SK-N-SH treated with all-trans-retinoic acid at 6 μM for 48 hours (cell line): Measurements from ENCODE around the gene LYST.

Source experiments
- ATAC-seq: fragments of 200-7000 bp; cut with Tn5 transposase; 3 replicates; pipeline ENCODE4 v1.9.1; 2020; ENCODE audit warnings: mild to moderate bottlenecking, moderate library complexity
- ARNTL ChIP-seq: fragments of 450-650 bp; formaldehyde crosslinking; IDR thresholded peaks from 2 replicates; pipeline ENCODE4 v1.5.0; 2020; ENCODE audit warnings: low read depth, mild to moderate bottlenecking, moderate library complexity, borderline replicate concordance
- BACH2 ChIP-seq: fragments of 250-450 bp; sonication (Bioruptor Pico); IDR thresholded peaks from 2 replicates; pipeline ENCODE4 v1.9.0; 2021; ENCODE audit warnings: mild to moderate bottlenecking, borderline replicate concordance
- CREB5 ChIP-seq: fragments of 250-450 bp; sonication (Bioruptor Pico); IDR thresholded peaks from 2 replicates; pipeline ENCODE4 v1.5.1; 2020; ENCODE audit warnings: low read depth, mild to moderate bottlenecking, moderate library complexity
- CSDC2 ChIP-seq: fragments of 250-450 bp; sonication (Bioruptor Pico); IDR thresholded peaks from 2 replicates; pipeline ENCODE4 v1.5.0; 2020; ENCODE audit warnings: mild to moderate bottlenecking, moderate library complexity
- ESRRG ChIP-seq: fragments of 250-450 bp; sonication (Bioruptor Pico); IDR thresholded peaks from 2 replicates; pipeline ENCODE4 v1.6.1; 2021; ENCODE audit warnings: mild to moderate bottlenecking
- GLIS3 ChIP-seq: fragments of 250-450 bp; sonication (Bioruptor Pico); IDR thresholded peaks from 2 replicates; pipeline ENCODE4 v1.5.0; 2020; ENCODE audit warnings: mild to moderate bottlenecking, moderate library complexity
- ISL1 ChIP-seq: fragments of 250-450 bp; sonication (Bioruptor Pico); IDR thresholded peaks from 2 replicates; pipeline ENCODE4 v2.1.2; 2022; ENCODE audit warnings: mild to moderate bottlenecking, moderate library complexity
- OSR1 ChIP-seq: fragments of 250-450 bp; sonication (Bioruptor Pico); IDR thresholded peaks from 2 replicates; pipeline ENCODE4 v1.8.0; 2022; ENCODE audit warnings: moderate library complexity, mild to moderate bottlenecking, inconsistent platforms
- PATZ1 ChIP-seq: fragments of 250-450 bp; sonication (Bioruptor Pico); IDR thresholded peaks from 2 replicates; pipeline ENCODE4 v1.8.0; 2020; ENCODE audit warnings: mild to moderate bottlenecking, moderate library complexity, borderline replicate concordance
- PPARA ChIP-seq: fragments of 250-450 bp; sonication (Bioruptor Pico); IDR thresholded peaks from 2 replicates; pipeline ENCODE4 v1.5.0; 2020; ENCODE audit warnings: mild to moderate bottlenecking, borderline replicate concordance
- RARB ChIP-seq: fragments of 250-450 bp; sonication (Bioruptor Pico); IDR thresholded peaks from 2 replicates; pipeline ENCODE4 v1.8.0; 2021; ENCODE audit warnings: mild to moderate bottlenecking, moderate library complexity
- SNAI2 ChIP-seq: fragments of 250-450 bp; sonication (Bioruptor Pico); IDR thresholded peaks from 2 replicates; pipeline ENCODE4 v1.5.0; 2020; ENCODE audit warnings: mild to moderate bottlenecking, moderate library complexity
- TCF4 ChIP-seq: fragments of 250-450 bp; sonication (Bioruptor Pico); IDR thresholded peaks from 2 replicates; pipeline ENCODE4 v1.8.0; 2021; ENCODE audit warnings: mild to moderate bottlenecking, moderate library complexity, borderline replicate concordance
- TOX ChIP-seq: fragments of 250-450 bp; sonication (Bioruptor Pico); IDR thresholded peaks from 2 replicates; pipeline ENCODE4 v1.8.0; 2021; ENCODE audit warnings: mild to moderate bottlenecking, moderate library complexity, borderline replicate concordance
- TSHZ2 ChIP-seq: fragments of 250-450 bp; sonication (Bioruptor Pico); IDR thresholded peaks from 2 replicates; pipeline ENCODE4 v1.5.0; 2020; ENCODE audit warnings: mild to moderate bottlenecking, moderate library complexity
- ZC3H10 ChIP-seq: fragments of 250-450 bp; sonication (Bioruptor Pico); IDR thresholded peaks from 2 replicates; pipeline ENCODE4 v1.5.1; 2021; ENCODE audit warnings: mild to moderate bottlenecking, moderate library complexity
- ZFP3 ChIP-seq: fragments of 250-450 bp; sonication (Bioruptor Pico); IDR thresholded peaks from 2 replicates; pipeline ENCODE4 v1.5.0; 2020; ENCODE audit warnings: mild to moderate bottlenecking, moderate library complexity
- ZFP30 ChIP-seq: fragments of 450-650 bp; formaldehyde crosslinking; IDR thresholded peaks from 2 replicates; pipeline ENCODE4 v1.5.0; 2022; ENCODE audit warnings: mild to moderate bottlenecking, moderate library complexity
- ZNF565 ChIP-seq: fragments of 450-650 bp; formaldehyde crosslinking; conservative IDR thresholded peaks from 2 replicates; pipeline ENCODE4 v1.5.0; 2020; ENCODE audit warnings: low read depth, mild to moderate bottlenecking, moderate library complexity
- ZNF70 ChIP-seq: fragments of 450-650 bp; formaldehyde crosslinking; IDR thresholded peaks from 2 replicates; pipeline ENCODE4 v1.5.0; 2020; ENCODE audit warnings: mild to moderate bottlenecking, moderate library complexity
- ZNF8 ChIP-seq: fragments of 450-650 bp; formaldehyde crosslinking; IDR thresholded peaks from 2 replicates; pipeline ENCODE4 v1.5.0; 2020; ENCODE audit warnings: mild to moderate bottlenecking, moderate library complexity

LYST gene

DNA sequence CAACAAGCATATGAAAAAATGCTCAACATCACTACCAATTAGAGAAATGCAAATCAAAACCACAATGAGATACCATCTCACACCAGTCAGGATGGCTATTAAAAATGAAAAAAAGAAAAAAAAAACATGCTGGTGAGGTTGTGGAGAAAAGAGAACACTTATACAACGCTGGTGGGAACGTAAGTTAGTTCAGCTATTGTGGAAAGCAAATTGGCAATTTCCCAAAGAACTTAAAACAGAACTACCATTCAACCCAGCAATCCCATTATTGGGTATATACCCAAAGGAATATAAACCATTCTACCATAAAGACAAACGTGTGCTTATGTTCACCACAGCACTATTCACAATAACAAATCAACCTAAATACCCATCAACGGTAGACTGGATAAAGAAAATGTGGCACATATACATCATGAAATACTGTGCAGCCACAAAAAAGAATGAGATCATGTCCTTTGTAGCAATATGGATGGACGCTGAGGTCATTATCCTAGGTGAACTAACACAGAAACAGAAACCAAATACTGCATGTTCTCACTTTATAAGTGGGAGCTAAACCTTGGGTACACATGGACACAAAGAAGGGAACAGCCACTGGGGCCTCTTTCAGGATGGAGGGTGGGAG lies 49.5 kb downstream of the LYST start:
- no peak for ATAC-seq
- TF ChIP-seq RARB (CRISPR knock-in tag) (no peak), TSHZ2 (no peak)

DNA sequence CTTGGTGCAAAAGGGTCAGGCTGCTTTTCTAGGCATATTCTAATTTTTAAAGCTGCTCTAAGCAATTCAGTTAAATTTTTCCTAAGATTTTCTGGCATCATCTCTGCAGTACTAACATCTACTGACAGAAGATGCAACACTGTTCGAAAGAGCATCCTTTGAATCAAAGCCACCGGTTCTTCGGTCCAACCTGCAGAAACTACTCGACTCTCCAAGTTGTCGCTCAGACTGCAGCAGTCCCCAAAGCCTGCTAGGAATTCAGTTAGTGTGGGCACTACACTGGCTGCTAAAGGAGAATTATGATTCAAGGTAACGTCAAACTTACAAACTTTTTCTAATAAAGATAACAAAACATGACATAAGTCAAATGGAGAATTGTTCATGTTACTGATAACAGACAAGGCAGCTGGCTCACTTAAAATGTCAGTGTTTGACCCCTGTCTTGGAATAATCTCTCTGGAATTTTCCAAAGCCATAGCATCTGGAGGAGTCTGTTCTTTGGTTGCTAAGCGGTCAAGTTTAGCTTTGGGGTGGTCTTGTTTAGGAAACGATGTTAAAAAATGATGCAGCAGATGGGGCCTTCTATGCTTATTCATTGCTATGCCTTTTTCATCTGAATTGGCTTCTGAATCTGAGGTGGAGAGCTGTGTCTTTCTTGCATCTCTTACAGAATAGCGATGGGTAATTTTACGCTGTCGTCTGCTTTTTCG lies 56.9 kb downstream of the LYST start:
- TF ChIP-seq ZNF70 (CRISPR knock-in tag) (no peak), BACH2 (no peak), SNAI2 (no peak), ZNF8 (CRISPR knock-in tag) (no peak), ZFP3 (CRISPR knock-in tag) (no peak), PPARA (CRISPR knock-in tag) (no peak), TCF4 (CRISPR knock-in tag) (no peak), ISL1 (CRISPR knock-in tag) (no peak), OSR1 (CRISPR knock-in tag) (no peak), ARNTL (CRISPR knock-in tag) (no peak), RARB (CRISPR knock-in tag) (no peak), ZFP30 (no peak), GLIS3 (CRISPR knock-in tag) (no peak), PATZ1 (CRISPR knock-in tag) (no peak), TSHZ2 (no peak), ESRRG (no peak), ZNF565 (CRISPR knock-in tag) (no peak), ZC3H10 (CRISPR knock-in tag) (no peak), CSDC2 (no peak)
- no peak for ATAC-seq

DNA sequence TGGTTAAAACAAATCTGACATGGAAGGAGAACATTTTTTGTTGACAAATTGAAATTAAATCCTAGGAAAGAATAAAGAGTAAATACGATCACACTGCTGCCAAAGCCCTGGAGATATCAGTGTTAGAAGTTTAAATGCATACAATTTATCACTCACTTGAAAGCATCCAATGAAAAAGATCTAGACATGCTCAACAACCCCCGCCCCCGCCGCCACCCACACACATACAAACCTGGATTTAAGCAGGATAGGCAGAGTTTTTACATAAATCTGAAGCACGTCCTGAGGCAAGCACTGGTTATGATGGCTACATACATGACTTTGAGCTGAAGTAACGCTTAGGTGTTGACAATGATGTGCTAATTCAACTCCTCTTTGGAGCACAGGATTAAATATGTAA lies 58.5 kb downstream of the LYST start:
- no peak for ATAC-seq
- no peak for TF ChIP-seq ESRRG
- TF ChIP-seq SNAI2 = no peak
- TF ChIP-seq ZNF565 (CRISPR knock-in tag) = no peak
- no peak for TF ChIP-seq TOX (CRISPR knock-in tag)
- no peak for TF ChIP-seq CREB5 (CRISPR knock-in tag)
